ENCODE measurements around the gene SAMHD1.

Gene SAMHD1

GRCh38 chr20:36926653-36927200 lies 24.8 kb downstream of the SAMHD1 start:
- peak overlapping the region in 2 of 11 experiments; percentile 16 to 35; a peak in 1 of 22 replicates for H3K27ac ChIP-seq
- no peaks in the 10 kb centered on the region for H3K9me3 ChIP-seq (replicated peaks in 1 of 11)
- H3K9ac ChIP-seq: no peak overlapping the region
- H4K20me1 ChIP-seq: peaks cover 0 to 99% (median 0%) of the 10 kb centered on the region in 11 experiments; a peak in 5 of 22 replicates
- no peaks in the 10 kb centered on the region for H3K27me3 ChIP-seq
- H3K36me3 ChIP-seq: peaks cover 0 to 98% (median 0%) of the 10 kb centered on the region in 11 experiments; a peak in 9 of 22 replicates
- peaks cover 13 to 59% (median 19%) of the 10 kb centered on the region in 10 experiments; a peak in 19 of 20 replicates for H3K4me1 ChIP-seq
- peak overlapping the region in 10 of 11 experiments; percentile 1 to 58 (median 36); a peak in 17 of 22 replicates for H3K4me2 ChIP-seq
- no peak for TF ChIP-seq Cebpa-rat (IDR thresholded peaks at IDR 0.05)
- no peak overlapping the region for H3K4me3 ChIP-seq

GRCh38 chr20:36925234-36925633 lies 26.3 kb downstream of the SAMHD1 start:
- TF ChIP-seq Cebpa-rat (IDR thresholded peaks at IDR 0.05): no peak
- Histone ChIP-seq H3K9me3 (replicated peaks in 1 of 11) (no peaks in the 10 kb centered on the region), H3K4me2 (no peak overlapping the region), H3K27ac (no peak overlapping the region), H3K4me1 (peaks cover 13 to 49% (median 19%) of the 10 kb centered on the region in 10 experiments; a peak in 19 of 20 replicates), H3K4me3 (no peak overlapping the region), H4K20me1 (peaks cover 0 to 99% (median 0%) of the 10 kb centered on the region in 11 experiments; a peak in 4 of 22 replicates), H3K9ac (no peak overlapping the region), H3K27me3 (no peaks in the 10 kb centered on the region), H3K36me3 (peaks cover 0 to 98% (median 0%) of the 10 kb centered on the region in 11 experiments; a peak in 9 of 22 replicates)

GRCh38 chr20:36924167-36925045 lies 27.1 kb downstream of the SAMHD1 start:
- Histone ChIP-seq H3K27me3 (no peaks in the 10 kb centered on the region), H3K27ac (no peak overlapping the region), H3K4me3 (no peak overlapping the region), H3K9ac (no peak overlapping the region), H3K4me1 (peaks cover 13 to 45% (median 19%) of the 10 kb centered on the region in 10 experiments; a peak in 19 of 20 replicates), H3K4me2 (peak overlapping the region in 4 of 11 experiments; percentile 1 to 45 (median 14); a peak in 4 of 22 replicates), H3K9me3 (replicated peaks in 1 of 11) (no peaks in the 10 kb centered on the region), H3K36me3 (peaks cover 0 to 95% (median 0%) of the 10 kb centered on the region in 11 experiments; a peak in 9 of 22 replicates), H4K20me1 (peaks cover 0 to 99% (median 0%) of the 10 kb centered on the region in 11 experiments; a peak in 4 of 22 replicates)
- no peak for TF ChIP-seq Cebpa-rat (IDR thresholded peaks at IDR 0.05)

- no peaks in the 10 kb centered on the region for H3K9me3 ChIP-seq (replicated peaks in 1 of 11)
- peaks cover 0 to 99% (median 0%) of the 10 kb centered on the region in 11 experiments; a peak in 4 of 22 replicates for H4K20me1 ChIP-seq
- H3K9ac ChIP-seq: no peak overlapping the region
- H3K36me3 ChIP-seq: peaks cover 0 to 96% (median 0%) of the 10 kb centered on the region in 11 experiments; a peak in 8 of 22 replicates
- no peak overlapping the region for H3K4me3 ChIP-seq
- H3K27me3 ChIP-seq: no peaks in the 10 kb centered on the region
- no peak for TF ChIP-seq Cebpa-rat (IDR thresholded peaks at IDR 0.05)
- H3K4me1 ChIP-seq: peaks cover 0 to 16% (median 0%) of the 10 kb centered on the region in 10 experiments; a peak in 7 of 20 replicates
- no peak overlapping the region for H3K27ac ChIP-seq
- H3K4me2 ChIP-seq: no peak overlapping the region
Measured at GRCh38 chr20:36920334-36920730, 31.2 kb downstream of the SAMHD1 start.

- H3K9ac ChIP-seq: no peak overlapping the region
- H3K4me3 ChIP-seq: no peak overlapping the region
- TF ChIP-seq Cebpa-rat (IDR thresholded peaks at IDR 0.05): no peak
- H3K27me3 ChIP-seq: no peaks in the 10 kb centered on the region
- H3K4me2 ChIP-seq: no peak overlapping the region
- H4K20me1 ChIP-seq: peaks cover 0 to 99% (median 0%) of the 10 kb centered on the region in 11 experiments; a peak in 4 of 22 replicates
- H3K4me1 ChIP-seq: peaks cover 0 to 14% (median 0%) of the 10 kb centered on the region in 10 experiments; a peak in 7 of 20 replicates
- H3K36me3 ChIP-seq: peaks cover 0 to 96% (median 0%) of the 10 kb centered on the region in 11 experiments; a peak in 8 of 22 replicates
- no peak overlapping the region for H3K27ac ChIP-seq
- H3K9me3 ChIP-seq (replicated peaks in 1 of 11): no peaks in the 10 kb centered on the region
Measured at GRCh38 chr20:36919715-36920333, 31.7 kb downstream of the SAMHD1 start.

GRCh38 chr20:36917943-36918342 lies 33.6 kb downstream of the SAMHD1 start:
- Histone ChIP-seq H3K9me3 (replicated peaks in 1 of 11) (no peaks in the 10 kb centered on the region), H3K9ac (no peak overlapping the region), H3K4me2 (no peak overlapping the region), H3K36me3 (peaks cover 0 to 97% (median 0%) of the 10 kb centered on the region in 11 experiments; a peak in 9 of 22 replicates), H4K20me1 (peaks cover 0 to 88% (median 0%) of the 10 kb centered on the region in 11 experiments; a peak in 4 of 22 replicates), H3K27me3 (no peaks in the 10 kb centered on the region), H3K4me3 (no peak overlapping the region), H3K27ac (no peak overlapping the region), H3K4me1 (no peaks in the 10 kb centered on the region)
- peak in 2 of 11 experiments; percentile 17 to 45; a peak in 1 of 22 replicates for TF ChIP-seq Cebpa-rat (IDR thresholded peaks at IDR 0.05)

GRCh38 chr20:36917240-36917639 lies 34.3 kb downstream of the SAMHD1 start:
- no peaks in the 10 kb centered on the region for H3K4me1 ChIP-seq
- H3K4me2 ChIP-seq: no peak overlapping the region
- H3K27ac ChIP-seq: no peak overlapping the region
- no peaks in the 10 kb centered on the region for H3K9me3 ChIP-seq (replicated peaks in 1 of 11)
- H4K20me1 ChIP-seq: peaks cover 0 to 86% (median 0%) of the 10 kb centered on the region in 11 experiments; a peak in 4 of 22 replicates
- no peaks in the 10 kb centered on the region for H3K27me3 ChIP-seq
- no peak overlapping the region for H3K9ac ChIP-seq
- no peak for TF ChIP-seq Cebpa-rat (IDR thresholded peaks at IDR 0.05)
- H3K36me3 ChIP-seq: peaks cover 0 to 97% (median 0%) of the 10 kb centered on the region in 11 experiments; a peak in 9 of 22 replicates
- H3K4me3 ChIP-seq: no peak overlapping the region

- Histone ChIP-seq H3K4me3 (no peak overlapping the region), H3K36me3 (peaks cover 0 to 97% (median 0%) of the 10 kb centered on the region in 11 experiments; a peak in 9 of 22 replicates), H3K9ac (no peak overlapping the region), H3K27me3 (no peaks in the 10 kb centered on the region), H3K4me1 (no peaks in the 10 kb centered on the region), H3K9me3 (replicated peaks in 1 of 11) (no peaks in the 10 kb centered on the region), H3K27ac (no peak overlapping the region), H3K4me2 (no peak overlapping the region), H4K20me1 (peaks cover 0 to 86% (median 0%) of the 10 kb centered on the region in 11 experiments; a peak in 4 of 22 replicates)
- no peak for TF ChIP-seq Cebpa-rat (IDR thresholded peaks at IDR 0.05)
Measured at GRCh38 chr20:36916199-36916598, 35.3 kb downstream of the SAMHD1 start.
